Liver (tissue), 9 donors: ENCODE data around the gene NEK10. TPM values are rescaled to one million over a fixed set of nuclear protein-coding genes. Genes with fewer than 3 reads are reported as not detected.

Experiments
- DNase-seq: peaks from one replicate; pipeline ENCODE4 v3.0.0-alpha.2; 2017; ENCODE audit warnings: low spot score
- H3K27ac ChIP-seq, 2 donors: one replicate each; pipeline ENCODE4 v1.7.0; 2013; ENCODE audit warnings: inconsistent platforms in 2 of 2, low read length in 2 of 2, control low read depth in 1 of 2, low read depth in 1 of 2, mild to moderate bottlenecking in 1 of 2
- H3K27me3 ChIP-seq, 4 donors: one replicate each; pipeline versions ENCODE4 v1.6.1 to v1.7.0; 2013; ENCODE audit warnings: low read length in 3 of 4, inconsistent platforms in 1 of 4, mild to moderate bottlenecking in 1 of 4, moderate library complexity in 1 of 4; ENCODE audit not compliant: control insufficient read depth in 4 of 4, insufficient read depth in 4 of 4
- H3K36me3 ChIP-seq, 4 donors: one replicate each; pipeline versions ENCODE4 v1.6.1 to v1.7.0; 2013; ENCODE audit warnings: low read length in 3 of 4, mild to moderate bottlenecking in 3 of 4, low read depth in 1 of 4, moderate library complexity in 1 of 4; ENCODE audit not compliant: control insufficient read depth in 4 of 4, insufficient read depth in 3 of 4
- H3K4me1 ChIP-seq, 4 donors: one replicate each; pipeline versions ENCODE4 v1.6.1 to v1.7.0; 2013; ENCODE audit warnings: low read length in 3 of 4, mild to moderate bottlenecking in 3 of 4, moderate library complexity in 1 of 4; ENCODE audit not compliant: control insufficient read depth in 4 of 4, insufficient read depth in 4 of 4
- H3K4me3 ChIP-seq, 3 donors: one replicate each; pipeline versions ENCODE4 v1.6.1 to v1.7.0; 2013; ENCODE audit warnings: low read length in 3 of 3, control low read depth in 1 of 3, low read depth in 1 of 3, mild to moderate bottlenecking in 1 of 3
- H3K9ac ChIP-seq, 2 donors: one replicate each; pipeline ENCODE4 v1.7.0; 2013; ENCODE audit warnings: low read length in 2 of 2, mild to moderate bottlenecking in 2 of 2, moderate library complexity in 2 of 2, control low read depth in 1 of 2, low read depth in 1 of 2
- H3K9me3 ChIP-seq, 4 donors: one replicate each; pipeline versions ENCODE4 v1.6.1 to v1.7.0; 2013; ENCODE audit warnings: low read length in 3 of 4; ENCODE audit not compliant: control insufficient read depth in 4 of 4
- ATF3 ChIP-seq: IDR thresholded peaks from 2 replicates; pipeline ENCODE4 v1.6.1; 2016; ENCODE audit warnings: antibody characterized with exemption
- EGR1 ChIP-seq, 2 donors: IDR thresholded peaks; 2 replicates each; pipeline ENCODE4 v1.6.1; 2016 to 2018; ENCODE audit warnings: antibody characterized with exemption in 2 of 2, low read depth in 2 of 2
- FOXA1 ChIP-seq: IDR thresholded peaks from 2 replicates; pipeline ENCODE4 v1.6.1; 2016; ENCODE audit warnings: antibody characterized with exemption
- FOXA2 ChIP-seq: IDR thresholded peaks from 2 replicates; pipeline ENCODE4 v1.6.1; 2016; ENCODE audit warnings: antibody characterized with exemption
- HNF4A ChIP-seq, 2 donors: conservative IDR thresholded peaks; 2 replicates each; pipeline ENCODE4 v1.6.1; 2016; ENCODE audit warnings: antibody characterized with exemption in 2 of 2, mild to moderate bottlenecking in 2 of 2
- HNF4G ChIP-seq: IDR thresholded peaks from 2 replicates; pipeline ENCODE4 v1.6.1; 2016; ENCODE audit warnings: antibody characterized with exemption
- JUND ChIP-seq, 2 donors: IDR thresholded peaks; 2 replicates each; pipeline ENCODE4 v1.6.1; 2016; ENCODE audit warnings: antibody characterized with exemption in 2 of 2
- MAX ChIP-seq: IDR thresholded peaks from 2 replicates; pipeline ENCODE4 v1.6.1; 2016; ENCODE audit warnings: antibody characterized with exemption
- NR2F2 ChIP-seq: IDR thresholded peaks from 2 replicates; pipeline ENCODE4 v1.6.1; 2016; ENCODE audit warnings: antibody characterized with exemption
- RAD21 ChIP-seq, 2 donors: IDR thresholded peaks; 2 replicates each; pipeline ENCODE4 v1.6.1; 2016; ENCODE audit warnings: antibody characterized with exemption in 2 of 2, mild to moderate bottlenecking in 2 of 2
- REST ChIP-seq: IDR thresholded peaks from 2 replicates; pipeline ENCODE4 v1.6.1; 2016; ENCODE audit warnings: antibody characterized with exemption, mild to moderate bottlenecking
- RXRA ChIP-seq, 2 donors: IDR thresholded peaks; 2 replicates each; pipeline ENCODE4 v1.6.1; 2017 to 2018; ENCODE audit warnings: antibody characterized with exemption in 2 of 2, mild to moderate bottlenecking in 1 of 2
- SP1 ChIP-seq: IDR thresholded peaks from 2 replicates; pipeline ENCODE4 v1.6.1; 2018; ENCODE audit warnings: antibody characterized with exemption, mild to moderate bottlenecking
- YY1 ChIP-seq: IDR thresholded peaks from 2 replicates; pipeline ENCODE4 v1.6.1; 2016; ENCODE audit warnings: antibody characterized with exemption, mild to moderate bottlenecking
- WGBS: extraction: QIAGEN DNeasy Blood & Tissue Kit; methylation state at CpG from one replicate; pipeline ENCODE4 v1.1.7; 2013; 5-methylcytosine and 5-hydroxymethylcytosine counted together
- polyA plus RNA-seq, 2 donors: library from polyadenylated mRNA; stranded (reverse) in 1 of 2; unstranded in 1 of 2; fragments of 200-250 nt in 1 of 2; fragments of >200 nt in 1 of 2; fragmentation: Nextera tagmentation in 1 of 2; extraction: Ambion mirVana in 1 of 2; gene quantifications; one replicate each; pipeline versions ENCODE4 v1.2.1 to v1.2.3, GENCODE V29; 2013 to 2015
- total RNA-seq, 2 donors: library from RNA; depleted of rRNA; stranded (reverse); fragments of >200 nt; gene quantifications; one replicate each; pipeline ENCODE4 v1.2.3, GENCODE V29; 2014
- TF ChIP-seq, protein P1 (sequence below): IDR thresholded peaks from 2 replicates; pipeline ENCODE4 v1.6.1; 2016; ENCODE audit warnings: antibody characterized with exemption
- TF ChIP-seq, protein P2 (sequence below): fragments of 150-350 bp; IDR thresholded peaks from 2 replicates; pipeline ENCODE4 v1.5.1; 2017; ENCODE audit warnings: improper control_type of control experiment, low read depth, low read length; ENCODE audit not compliant: missing input control
- donor health status: healthy.
- donor health status: healthy.
- donor health status: healthy.
- donor health status: healthy.
- donor health status: healthy.

NEK10 gene
- total and polyA plus RNA-seq, 4 donors = 0.23 to 2.1 (median 0.70) TPM; not detected in 1

- Histone ChIP-seq H3K27ac (no peak overlapping the region), H3K9ac (no peak overlapping the region), H3K4me3 (no peak overlapping the region), H3K9me3 (no peaks in the 10 kb centered on the region), H3K27me3 (peaks cover 0 to 8% (median 0%) of the 10 kb centered on the region in 4 donors), H3K36me3 (no peaks in the 10 kb centered on the region), H3K4me1 (no peaks in the 10 kb centered on the region)
- TF ChIP-seq EGR1 (IDR thresholded peaks at IDR 0.05; ENCODE audit: low read depth in 2 of 2) (no peak), RAD21 (IDR thresholded peaks at IDR 0.05) (no peak), JUND (IDR thresholded peaks at IDR 0.05) (no peak), FOXA1 (no peak)
- WGBS = 88% methylated on average over 3 of the region's 3 CpGs
- DNase-seq = no peak
Measured at GRCh38 chr3:27074914-27075313, 294.3 kb downstream of the NEK10 start.

- Histone ChIP-seq H3K27me3 (peaks cover 0 to 8% (median 0%) of the 10 kb centered on the region in 4 donors), H3K4me3 (no peak overlapping the region), H3K9ac (no peak overlapping the region), H3K36me3 (no peaks in the 10 kb centered on the region), H3K4me1 (no peaks in the 10 kb centered on the region), H3K27ac (no peak overlapping the region), H3K9me3 (no peaks in the 10 kb centered on the region)
- no peak for TF ChIP-seq REST
- TF ChIP-seq, protein P1, sequence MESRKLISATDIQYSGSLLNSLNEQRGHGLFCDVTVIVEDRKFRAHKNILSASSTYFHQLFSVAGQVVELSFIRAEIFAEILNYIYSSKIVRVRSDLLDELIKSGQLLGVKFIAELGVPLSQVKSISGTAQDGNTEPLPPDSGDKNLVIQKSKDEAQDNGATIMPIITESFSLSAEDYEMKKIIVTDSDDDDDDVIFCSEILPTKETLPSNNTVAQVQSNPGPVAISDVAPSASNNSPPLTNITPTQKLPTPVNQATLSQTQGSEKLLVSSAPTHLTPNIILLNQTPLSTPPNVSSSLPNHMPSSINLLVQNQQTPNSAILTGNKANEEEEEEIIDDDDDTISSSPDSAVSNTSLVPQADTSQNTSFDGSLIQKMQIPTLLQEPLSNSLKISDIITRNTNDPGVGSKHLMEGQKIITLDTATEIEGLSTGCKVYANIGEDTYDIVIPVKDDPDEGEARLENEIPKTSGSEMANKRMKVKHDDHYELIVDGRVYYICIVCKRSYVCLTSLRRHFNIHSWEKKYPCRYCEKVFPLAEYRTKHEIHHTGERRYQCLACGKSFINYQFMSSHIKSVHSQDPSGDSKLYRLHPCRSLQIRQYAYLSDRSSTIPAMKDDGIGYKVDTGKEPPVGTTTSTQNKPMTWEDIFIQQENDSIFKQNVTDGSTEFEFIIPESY = no peak
- TF ChIP-seq, protein P2, sequence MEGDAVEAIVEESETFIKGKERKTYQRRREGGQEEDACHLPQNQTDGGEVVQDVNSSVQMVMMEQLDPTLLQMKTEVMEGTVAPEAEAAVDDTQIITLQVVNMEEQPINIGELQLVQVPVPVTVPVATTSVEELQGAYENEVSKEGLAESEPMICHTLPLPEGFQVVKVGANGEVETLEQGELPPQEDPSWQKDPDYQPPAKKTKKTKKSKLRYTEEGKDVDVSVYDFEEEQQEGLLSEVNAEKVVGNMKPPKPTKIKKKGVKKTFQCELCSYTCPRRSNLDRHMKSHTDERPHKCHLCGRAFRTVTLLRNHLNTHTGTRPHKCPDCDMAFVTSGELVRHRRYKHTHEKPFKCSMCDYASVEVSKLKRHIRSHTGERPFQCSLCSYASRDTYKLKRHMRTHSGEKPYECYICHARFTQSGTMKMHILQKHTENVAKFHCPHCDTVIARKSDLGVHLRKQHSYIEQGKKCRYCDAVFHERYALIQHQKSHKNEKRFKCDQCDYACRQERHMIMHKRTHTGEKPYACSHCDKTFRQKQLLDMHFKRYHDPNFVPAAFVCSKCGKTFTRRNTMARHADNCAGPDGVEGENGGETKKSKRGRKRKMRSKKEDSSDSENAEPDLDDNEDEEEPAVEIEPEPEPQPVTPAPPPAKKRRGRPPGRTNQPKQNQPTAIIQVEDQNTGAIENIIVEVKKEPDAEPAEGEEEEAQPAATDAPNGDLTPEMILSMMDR = no peak
- TF ChIP-seq ATF3 = no peak
- TF ChIP-seq YY1 = no peak
- no peak for TF ChIP-seq NR2F2
- no peak for TF ChIP-seq RXRA (IDR thresholded peaks at IDR 0.05)
- TF ChIP-seq HNF4A (conservative IDR thresholded peaks at IDR 0.05) = no peak
- TF ChIP-seq FOXA2 = no peak
- no peak for TF ChIP-seq JUND (IDR thresholded peaks at IDR 0.05)
- no peak for TF ChIP-seq MAX
- no peak for TF ChIP-seq EGR1 (IDR thresholded peaks at IDR 0.05; ENCODE audit: low read depth in 2 of 2)
- TF ChIP-seq RAD21 (IDR thresholded peaks at IDR 0.05) = no peak
- no peak for TF ChIP-seq FOXA1
- no peak for TF ChIP-seq SP1
- TF ChIP-seq HNF4G = no peak
- DNase-seq = no peak
- WGBS = 44% methylated on average over 3 of the region's 3 CpGs
Measured at GRCh38 chr3:27073912-27074311, 295.3 kb downstream of the NEK10 start.
